ENCODE data around the gene CST9. TPM values are rescaled to one million over a fixed set of nuclear protein-coding genes. Genes with fewer than 3 reads are reported as not detected.

Gene CST9
- total and polyA plus RNA-seq, 2 of the 13 experiments (the other 11 are each of a cell fraction or from before 2014, with no cell fraction given), result 0.07 TPM; not detected in 1

DNA sequence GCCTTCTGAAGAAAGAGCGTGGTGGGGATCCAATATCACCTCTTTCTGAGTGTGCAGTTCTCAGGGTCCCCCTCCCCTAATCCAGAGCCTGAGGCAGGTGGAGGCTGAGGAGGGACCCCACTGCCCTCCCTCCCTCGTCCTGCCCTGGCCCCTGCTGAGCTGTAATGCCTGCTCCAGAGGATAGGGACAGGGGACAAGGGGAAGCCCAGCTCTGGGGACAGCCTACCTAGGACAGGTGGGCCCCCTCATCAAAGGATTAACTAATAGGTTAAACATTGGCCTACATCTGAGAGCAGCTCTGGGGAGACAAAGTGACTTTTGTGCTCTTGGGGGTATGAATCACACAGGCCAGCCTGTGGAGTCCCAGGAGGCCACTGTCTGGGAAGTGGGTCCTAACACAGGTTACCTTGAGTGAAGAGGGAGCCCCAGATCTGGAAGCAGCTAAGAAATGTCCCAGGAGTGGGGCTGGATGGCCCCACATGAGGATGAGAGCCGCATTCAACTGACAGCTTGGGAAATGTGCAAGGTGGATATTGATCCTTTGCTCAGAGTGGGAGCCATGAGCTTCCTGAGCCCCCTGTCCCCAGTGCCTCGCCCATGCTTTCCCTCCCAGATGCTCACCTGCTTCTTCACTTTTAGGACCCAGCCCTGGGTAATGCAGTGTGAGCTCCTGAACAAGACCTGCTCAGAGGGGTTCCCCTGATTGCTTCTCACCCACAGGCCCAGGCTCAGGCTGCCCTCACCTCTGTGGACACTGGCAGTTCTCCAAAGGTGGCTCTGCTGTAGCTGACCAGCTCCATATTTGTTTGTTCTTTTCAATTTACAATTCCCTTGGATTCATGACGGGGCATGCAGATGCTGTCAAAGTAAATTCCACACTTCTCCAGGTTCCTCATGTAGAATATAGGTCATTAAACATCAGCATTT lies 19.6 kb downstream of the CST9 start (continued):
- TF ChIP-seq ZNF367 (CRISPR knock-in tag; IDR thresholded peaks at IDR 0.05; ENCODE audit: borderline replicate concordance) (no peak), YEATS4 (CRISPR knock-in tag; IDR thresholded peaks at IDR 0.05; ENCODE audit: borderline replicate concordance) (peak; percentile 68; the same call in 1 of the 2 replicates), IRF2 (CRISPR knock-in tag; IDR thresholded peaks at IDR 0.05) (0 out of 2 replicates have a peak, but pooled peaks have one; percentile 28), ZBTB7B (CRISPR knock-in tag; IDR thresholded peaks at IDR 0.05) (peak; percentile 98), XRCC5 (optimal IDR thresholded peaks at IDR 0.05; ENCODE audit: low read length) (peak; percentile 69), SOX5 (CRISPR knock-in tag; IDR thresholded peaks at IDR 0.05; ENCODE audit: borderline replicate concordance) (peak; percentile 31; the same call in 1 of the 2 replicates), ZMYM3 (CRISPR knock-in tag; IDR thresholded peaks at IDR 0.05) (peak; percentile 26; the same call in 1 of the 2 replicates), BCL6 (CRISPR knock-in tag; IDR thresholded peaks at IDR 0.05) (peak; percentile 76), ZFP37 (CRISPR knock-in tag; IDR thresholded peaks at IDR 0.05; ENCODE audit: borderline replicate concordance) (no peak; the same call in 1 of the 2 replicates), ZNF674 (CRISPR knock-in tag; IDR thresholded peaks at IDR 0.05; ENCODE audit: low read depth) (no peak)
- TF ChIP-seq, protein P1, sequence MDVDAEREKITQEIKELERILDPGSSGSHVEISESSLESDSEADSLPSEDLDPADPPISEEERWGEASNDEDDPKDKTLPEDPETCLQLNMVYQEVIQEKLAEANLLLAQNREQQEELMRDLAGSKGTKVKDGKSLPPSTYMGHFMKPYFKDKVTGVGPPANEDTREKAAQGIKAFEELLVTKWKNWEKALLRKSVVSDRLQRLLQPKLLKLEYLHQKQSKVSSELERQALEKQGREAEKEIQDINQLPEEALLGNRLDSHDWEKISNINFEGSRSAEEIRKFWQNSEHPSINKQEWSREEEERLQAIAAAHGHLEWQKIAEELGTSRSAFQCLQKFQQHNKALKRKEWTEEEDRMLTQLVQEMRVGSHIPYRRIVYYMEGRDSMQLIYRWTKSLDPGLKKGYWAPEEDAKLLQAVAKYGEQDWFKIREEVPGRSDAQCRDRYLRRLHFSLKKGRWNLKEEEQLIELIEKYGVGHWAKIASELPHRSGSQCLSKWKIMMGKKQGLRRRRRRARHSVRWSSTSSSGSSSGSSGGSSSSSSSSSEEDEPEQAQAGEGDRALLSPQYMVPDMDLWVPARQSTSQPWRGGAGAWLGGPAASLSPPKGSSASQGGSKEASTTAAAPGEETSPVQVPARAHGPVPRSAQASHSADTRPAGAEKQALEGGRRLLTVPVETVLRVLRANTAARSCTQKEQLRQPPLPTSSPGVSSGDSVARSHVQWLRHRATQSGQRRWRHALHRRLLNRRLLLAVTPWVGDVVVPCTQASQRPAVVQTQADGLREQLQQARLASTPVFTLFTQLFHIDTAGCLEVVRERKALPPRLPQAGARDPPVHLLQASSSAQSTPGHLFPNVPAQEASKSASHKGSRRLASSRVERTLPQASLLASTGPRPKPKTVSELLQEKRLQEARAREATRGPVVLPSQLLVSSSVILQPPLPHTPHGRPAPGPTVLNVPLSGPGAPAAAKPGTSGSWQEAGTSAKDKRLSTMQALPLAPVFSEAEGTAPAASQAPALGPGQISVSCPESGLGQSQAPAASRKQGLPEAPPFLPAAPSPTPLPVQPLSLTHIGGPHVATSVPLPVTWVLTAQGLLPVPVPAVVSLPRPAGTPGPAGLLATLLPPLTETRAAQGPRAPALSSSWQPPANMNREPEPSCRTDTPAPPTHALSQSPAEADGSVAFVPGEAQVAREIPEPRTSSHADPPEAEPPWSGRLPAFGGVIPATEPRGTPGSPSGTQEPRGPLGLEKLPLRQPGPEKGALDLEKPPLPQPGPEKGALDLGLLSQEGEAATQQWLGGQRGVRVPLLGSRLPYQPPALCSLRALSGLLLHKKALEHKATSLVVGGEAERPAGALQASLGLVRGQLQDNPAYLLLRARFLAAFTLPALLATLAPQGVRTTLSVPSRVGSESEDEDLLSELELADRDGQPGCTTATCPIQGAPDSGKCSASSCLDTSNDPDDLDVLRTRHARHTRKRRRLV (CRISPR knock-in tag; IDR thresholded peaks at IDR 0.05), result peak; percentile 87; the same call in 1 of the 2 replicates
- TF ChIP-seq, protein P2, sequence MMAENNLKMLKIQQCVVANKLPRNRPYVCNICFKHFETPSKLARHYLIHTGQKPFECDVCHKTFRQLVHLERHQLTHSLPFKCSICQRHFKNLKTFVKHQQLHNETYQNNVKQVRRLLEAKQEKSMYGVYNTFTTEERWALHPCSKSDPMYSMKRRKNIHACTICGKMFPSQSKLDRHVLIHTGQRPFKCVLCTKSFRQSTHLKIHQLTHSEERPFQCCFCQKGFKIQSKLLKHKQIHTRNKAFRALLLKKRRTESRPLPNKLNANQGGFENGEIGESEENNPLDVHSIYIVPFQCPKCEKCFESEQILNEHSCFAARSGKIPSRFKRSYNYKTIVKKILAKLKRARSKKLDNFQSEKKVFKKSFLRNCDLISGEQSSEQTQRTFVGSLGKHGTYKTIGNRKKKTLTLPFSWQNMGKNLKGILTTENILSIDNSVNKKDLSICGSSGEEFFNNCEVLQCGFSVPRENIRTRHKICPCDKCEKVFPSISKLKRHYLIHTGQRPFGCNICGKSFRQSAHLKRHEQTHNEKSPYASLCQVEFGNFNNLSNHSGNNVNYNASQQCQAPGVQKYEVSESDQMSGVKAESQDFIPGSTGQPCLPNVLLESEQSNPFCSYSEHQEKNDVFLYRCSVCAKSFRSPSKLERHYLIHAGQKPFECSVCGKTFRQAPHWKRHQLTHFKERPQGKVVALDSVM (CRISPR knock-in tag; IDR thresholded peaks at IDR 0.05), result peak; percentile 66; the same call in 1 of the 2 replicates

Measured in HepG2 (cell line).